A549 treated with dexamethasone at 1 μM for 4 hours (cell line): Measurements from ENCODE around the gene C19orf85. TPM values are rescaled to one million over a fixed set of nuclear protein-coding genes. Genes with fewer than 3 reads are reported as not detected.

Source experiments
- total RNA-seq: library from RNA; stranded (reverse); fragments of 200-300 nt; extraction: Qiagen RNA extraction; gene quantifications from 5 replicates; pipeline ENCODE4 v1.2.3, GENCODE V29; 2022

C19orf85 gene
- total RNA-seq, result 0.10 TPM in 1 of 5 replicates, not detected in the others

DNA sequence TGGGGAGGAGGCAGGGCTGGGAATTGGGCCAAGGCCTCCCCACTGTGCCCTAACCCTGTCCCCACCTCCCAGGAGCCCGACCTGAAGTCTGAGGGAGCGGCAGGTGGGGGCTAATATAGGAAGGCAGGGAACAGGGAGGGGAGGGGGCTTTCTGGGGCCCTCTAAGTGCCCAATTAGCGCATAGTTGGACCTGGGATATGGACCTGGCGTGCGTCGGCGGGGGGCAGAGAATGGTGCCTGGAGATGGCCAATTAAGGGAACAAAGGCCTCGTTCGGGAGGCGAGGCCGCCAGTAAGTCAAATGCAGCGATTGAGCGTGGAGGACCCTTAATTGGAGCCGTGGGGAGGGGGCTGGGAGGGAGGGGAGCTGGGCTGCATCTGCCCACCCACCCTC is at the start of gene C19orf85:
C19orf85 (minus strand) TSS at position 90 of the 393 bp plus-strand sequence. CDS start 197 bp downstream, outside the sequence.

DNA sequence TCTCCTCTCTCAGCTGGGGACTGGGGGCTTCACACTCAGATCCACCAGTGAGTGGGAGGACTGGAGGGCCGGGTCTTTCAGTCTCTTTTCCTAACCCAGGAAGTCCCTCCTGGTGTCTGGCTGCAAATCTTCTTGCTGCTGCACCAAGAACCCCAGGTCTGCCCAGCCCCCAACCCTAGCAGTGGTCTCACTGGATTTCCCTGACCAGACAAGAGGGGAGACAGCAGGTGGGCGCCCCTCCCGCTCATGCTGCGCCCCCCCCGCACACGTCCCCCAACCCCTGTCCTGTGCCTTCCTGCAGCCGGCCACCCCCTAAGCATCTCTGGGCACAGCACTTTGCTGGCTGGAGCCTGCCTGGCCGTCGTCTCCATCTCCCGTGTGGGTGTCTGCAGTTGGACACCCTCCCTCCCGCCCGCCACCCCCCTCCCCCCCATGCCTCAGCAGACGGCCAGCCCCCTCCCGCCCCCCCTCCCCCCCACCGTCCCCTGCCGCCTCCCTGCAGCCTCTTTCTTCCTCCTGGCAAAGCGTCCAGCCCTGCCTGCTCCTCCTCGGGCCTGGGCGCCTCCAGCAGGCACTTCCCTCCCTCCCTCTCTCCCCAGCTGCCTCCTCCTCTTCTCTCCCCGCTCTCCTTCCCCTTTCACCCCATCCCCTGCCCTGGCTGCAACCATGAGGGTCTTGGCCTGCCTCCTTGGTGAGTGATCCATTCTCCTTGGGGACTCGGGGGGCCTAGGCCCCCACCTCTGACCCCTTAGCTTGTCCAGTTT is 23.6 kb upstream of the C19orf85 start, which contains the start of gene SSC5D:
SSC5D (plus strand) TSS at position 513 of the 764 bp plus-strand sequence; CDS start at position 667, 154 bp downstream.

DNA sequence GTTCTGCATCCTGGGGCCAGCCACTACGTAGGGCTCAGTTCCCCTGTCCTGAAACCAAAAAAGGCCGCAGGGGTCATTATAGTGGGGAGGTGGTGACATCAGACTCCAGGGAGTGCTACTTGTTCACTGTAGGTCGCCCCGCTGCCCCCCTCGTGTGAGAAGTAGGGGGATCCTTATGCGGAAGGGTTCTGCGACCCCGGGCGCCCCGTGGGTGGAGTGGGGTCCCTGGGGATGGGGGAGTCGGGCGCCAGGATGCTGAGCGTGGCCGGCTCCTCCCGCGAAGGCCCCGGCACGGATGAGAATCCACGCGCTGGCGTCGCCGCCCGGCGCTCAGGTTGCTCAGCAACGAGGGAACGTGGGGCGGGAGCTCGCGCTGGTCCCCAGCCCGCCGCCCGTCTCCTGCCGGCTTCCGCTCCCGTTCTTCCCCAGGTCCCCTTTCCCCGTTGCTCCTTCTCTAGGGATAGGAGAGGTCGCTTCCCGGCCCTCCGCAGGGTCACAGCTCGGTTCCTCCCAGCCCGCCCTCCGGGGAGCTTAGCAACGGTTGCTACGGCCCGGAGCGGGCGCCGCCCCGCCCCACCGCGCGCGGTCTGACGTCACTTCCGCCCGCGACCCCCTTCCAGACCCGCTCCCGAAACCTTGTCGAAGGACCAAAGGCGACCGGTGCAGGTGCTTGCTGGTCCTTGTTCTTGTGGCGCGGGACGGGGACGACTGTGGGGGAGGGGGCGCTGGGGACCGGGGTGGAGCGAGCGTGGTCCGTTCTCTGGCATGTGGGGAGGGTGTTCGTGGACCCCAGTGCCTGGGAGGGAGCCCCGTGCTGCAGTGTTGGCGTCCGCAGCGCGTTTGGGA is 20.3 kb upstream of the C19orf85 start, which contains the start of gene NAT14:
NAT14 (plus strand) TSS at position 596 of the 846 bp plus-strand sequence. CDS start 521 bp downstream, outside the sequence.

DNA sequence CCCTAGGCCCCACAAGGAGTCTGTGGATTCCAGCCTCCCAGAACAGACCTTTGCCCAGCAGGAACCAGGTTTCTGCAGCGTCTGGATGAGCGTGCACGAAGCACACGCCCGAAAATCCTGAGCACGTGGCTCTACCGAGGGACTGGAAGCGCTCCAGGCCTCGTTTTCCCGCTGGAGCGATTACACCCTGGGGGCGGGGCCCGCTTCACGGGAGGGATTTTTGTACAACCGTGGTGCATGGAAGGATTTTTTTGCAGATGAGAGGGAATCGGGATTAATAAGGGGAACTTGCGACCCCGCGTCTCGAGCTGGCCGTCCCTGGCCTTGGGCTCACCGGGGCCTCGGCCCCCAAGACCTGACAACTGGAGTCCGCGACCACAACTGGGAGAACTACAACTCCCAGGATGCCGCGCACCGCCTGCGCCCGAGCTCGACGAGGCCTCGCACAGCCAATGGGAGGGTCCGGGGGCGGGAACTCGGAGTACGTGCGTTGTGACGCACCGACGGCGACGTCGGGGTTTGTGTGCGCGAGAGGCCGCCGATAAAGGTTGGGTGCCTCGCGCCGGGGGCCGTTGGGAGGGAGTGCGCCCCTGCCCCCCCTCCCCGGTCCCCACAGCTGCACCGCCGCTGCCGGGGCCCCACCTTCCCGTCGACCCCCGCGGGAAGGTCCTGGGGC is 11.7 kb upstream of the C19orf85 start, which contains the start of gene ZNF628:
ZNF628 (plus strand) TSS at position 518 of the 676 bp plus-strand sequence. CDS start 3,294 bp downstream, outside the sequence.

DNA sequence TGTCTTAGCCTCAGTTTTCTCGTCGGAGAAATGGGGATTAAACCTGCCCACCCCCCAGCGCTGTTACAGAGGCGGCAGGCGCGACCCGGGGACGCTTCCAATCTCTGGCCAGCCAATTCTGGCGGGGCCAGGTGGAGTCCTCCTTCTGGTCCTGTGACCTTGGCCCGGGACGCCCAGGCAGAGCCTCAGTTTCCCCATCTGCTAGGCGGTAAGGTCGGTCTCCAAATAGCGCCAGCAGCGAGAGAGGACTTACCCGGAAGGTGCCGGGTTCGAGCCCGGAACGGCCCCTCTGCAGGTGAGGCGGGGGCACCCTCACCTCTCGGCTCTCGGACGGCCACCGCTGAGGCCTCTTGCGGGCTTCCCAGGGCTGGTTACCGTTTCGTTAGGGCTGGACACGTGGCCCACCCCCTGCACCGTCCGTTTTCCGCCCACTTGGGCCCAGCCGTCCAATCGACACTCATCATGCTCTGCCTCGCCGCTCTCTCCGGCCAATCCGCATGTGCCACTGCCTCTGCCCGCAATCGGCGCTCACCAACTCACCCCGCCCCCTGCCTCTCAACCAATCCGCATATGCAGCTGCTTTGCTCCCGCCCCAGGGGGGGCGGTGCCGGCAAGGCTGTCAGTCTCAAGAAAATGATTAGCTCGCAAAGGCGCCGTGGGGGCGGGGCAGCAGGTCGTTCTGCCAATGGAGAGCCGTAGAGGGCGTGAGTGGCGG is 3.1 kb downstream of the C19orf85 start, which contains the start of gene ISOC2:
ISOC2 (minus strand) TSS at position 384 of the 715 bp plus-strand sequence. CDS start 5,156 bp downstream, outside the sequence.

DNA sequence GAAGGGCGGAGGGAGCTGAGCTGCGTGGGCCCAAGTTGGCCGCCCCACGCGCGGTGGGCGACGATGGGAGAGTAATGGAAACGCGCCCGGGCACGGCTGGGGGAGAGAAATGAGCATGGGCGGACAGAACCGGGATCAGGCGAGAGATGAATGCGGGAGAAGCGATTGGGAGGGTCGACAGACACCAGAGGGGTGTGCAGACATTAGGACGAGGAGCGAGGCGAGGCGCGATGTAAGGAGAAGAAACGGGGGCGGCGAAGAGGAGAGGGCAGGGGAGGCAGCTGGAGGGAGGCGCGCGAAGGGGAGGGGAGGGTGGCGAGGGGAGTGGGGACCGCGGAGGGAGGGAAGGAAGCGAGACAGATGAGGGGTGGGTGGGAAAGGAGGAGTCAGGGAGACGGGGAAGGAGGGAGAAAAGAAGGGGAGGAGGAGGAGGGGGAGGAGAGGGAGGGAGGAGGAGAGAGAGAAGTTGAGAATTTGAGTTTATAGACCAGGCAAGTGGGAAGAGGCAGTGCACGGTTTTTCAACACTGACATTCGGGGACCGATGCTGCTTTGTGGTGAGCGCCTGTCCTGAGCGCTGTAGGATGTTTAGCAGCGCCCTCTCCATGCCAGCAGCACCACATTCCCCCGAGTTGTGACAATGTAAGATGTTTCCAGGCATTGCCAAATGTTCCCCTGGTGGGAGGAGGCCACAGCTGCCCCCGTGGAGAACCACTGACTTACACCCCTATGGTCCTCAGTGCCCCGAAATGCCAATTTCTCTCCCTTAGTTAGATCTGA is 21.3 kb downstream of the C19orf85 start, which contains the start of gene SHISA7:
SHISA7 (minus strand) TSS at position 256 of the 779 bp plus-strand sequence. CDS start 437 bp downstream, outside the sequence.

Other genes with a start within 250 kb of the C19orf85 start
- 2.5 to 4.7 TPM (median 3.8 TPM) in 5 replicates for gene TMEM86B, start 236.0 kb downstream of the C19orf85 start, total RNA-seq
- gene PPP6R1, start 205.7 kb downstream of the C19orf85 start, total RNA-seq, result 75.8 to 120 TPM (median 119 TPM) in 5 replicates
- gene HSPBP1, start 184.6 kb downstream of the C19orf85 start, total RNA-seq, result 119 to 129 TPM (median 124 TPM) in 5 replicates
- gene BRSK1, start 180.8 kb downstream of the C19orf85 start, total RNA-seq, result 2.1 to 4.9 TPM (median 3.1 TPM) in 5 replicates
- not detected in 5 replicates for gene TMEM150B, start 139.4 kb downstream of the C19orf85 start, total RNA-seq
- gene KMT5C, start 124.9 kb downstream of the C19orf85 start, total RNA-seq, result 3.2 to 5.5 TPM (median 4.9 TPM) in 5 replicates
- gene COX6B2, start 110.0 kb downstream of the C19orf85 start, total RNA-seq, result 0.75 to 1.2 TPM (median 0.91 TPM) in 5 replicates
- 0.08 to 0.22 TPM (median 0.15 TPM) in 5 replicates for gene GARIN5B, start 101.5 kb downstream of the C19orf85 start, total RNA-seq
- gene IL11, start 94.3 kb downstream of the C19orf85 start, total RNA-seq, result 8.4 to 11.3 TPM (median 8.6 TPM) in 5 replicates
- gene TMEM190, start 87.9 kb downstream of the C19orf85 start, total RNA-seq, result 0.86 to 1.9 TPM (median 1.1 TPM) in 5 replicates
- 2.4 to 7.0 TPM (median 4.2 TPM) in 5 replicates for gene TMEM238, start 80.5 kb downstream of the C19orf85 start, total RNA-seq
- 2,624 to 3,119 TPM (median 2,807 TPM) in 5 replicates for gene RPL28, start 78.8 kb downstream of the C19orf85 start, total RNA-seq
- 251 to 469 TPM (median 409 TPM) in 5 replicates for gene UBE2S, start 57.0 kb downstream of the C19orf85 start, total RNA-seq
- 0.02 TPM in 2 of 5 replicates, not detected in the others for gene SHISA7, start 21.5 kb downstream of the C19orf85 start, total RNA-seq
- 48.5 to 57.4 TPM (median 51.3 TPM) in 5 replicates for gene ISOC2, start 3.1 kb downstream of the C19orf85 start, total RNA-seq
- 4.2 to 7.9 TPM (median 7.2 TPM) in 5 replicates for gene ZNF628, start 11.9 kb upstream of the C19orf85 start, total RNA-seq
- gene NAT14, start 20.4 kb upstream of the C19orf85 start, total RNA-seq, result 39.2 to 42.7 TPM (median 40.7 TPM) in 5 replicates
- 0.28 to 0.84 TPM (median 0.58 TPM) in 5 replicates for gene SSC5D, start 23.7 kb upstream of the C19orf85 start, total RNA-seq
- 1.3 to 2.6 TPM (median 1.8 TPM) in 5 replicates for gene SBK2, start 72.4 kb upstream of the C19orf85 start, total RNA-seq
- gene SBK3, start 80.8 kb upstream of the C19orf85 start, total RNA-seq, result 1.3 to 2.6 TPM (median 2.1 TPM) in 5 replicates
- gene ZNF579, start 116.1 kb upstream of the C19orf85 start, total RNA-seq, result 21.6 to 43.3 TPM (median 36.5 TPM) in 5 replicates
- 17.4 to 26.1 TPM (median 24.0 TPM) in 5 replicates for gene FIZ1, start 134.8 kb upstream of the C19orf85 start, total RNA-seq
- gene ZNF524, start 135.5 kb upstream of the C19orf85 start, total RNA-seq, result 12.1 to 17.2 TPM (median 16.1 TPM) in 5 replicates
- gene ZNF865, start 140.9 kb upstream of the C19orf85 start, total RNA-seq, result 6.8 to 13.4 TPM (median 11.9 TPM) in 5 replicates
- 4.7 to 6.7 TPM (median 5.4 TPM) in 5 replicates for gene ZNF784, start 159.8 kb upstream of the C19orf85 start, total RNA-seq
- 26.5 to 51.9 TPM (median 48.8 TPM) in 5 replicates for gene ZNF580, start 176.3 kb upstream of the C19orf85 start, total RNA-seq
- gene ZNF581, start 178.9 kb upstream of the C19orf85 start, total RNA-seq, result 37.3 to 44.0 TPM (median 42.8 TPM) in 5 replicates
- gene CCDC106, start 183.5 kb upstream of the C19orf85 start, total RNA-seq, result 12.0 to 20.4 TPM (median 19.0 TPM) in 5 replicates
- gene U2AF2, start 190.3 kb upstream of the C19orf85 start, total RNA-seq, result 234 to 285 TPM (median 273 TPM) in 5 replicates
- gene EPN1, start 210.5 kb upstream of the C19orf85 start, total RNA-seq, result 121 to 214 TPM (median 210 TPM) in 5 replicates